ENCODE data around the gene SIPA1.

The SIPA1 gene

DNA sequence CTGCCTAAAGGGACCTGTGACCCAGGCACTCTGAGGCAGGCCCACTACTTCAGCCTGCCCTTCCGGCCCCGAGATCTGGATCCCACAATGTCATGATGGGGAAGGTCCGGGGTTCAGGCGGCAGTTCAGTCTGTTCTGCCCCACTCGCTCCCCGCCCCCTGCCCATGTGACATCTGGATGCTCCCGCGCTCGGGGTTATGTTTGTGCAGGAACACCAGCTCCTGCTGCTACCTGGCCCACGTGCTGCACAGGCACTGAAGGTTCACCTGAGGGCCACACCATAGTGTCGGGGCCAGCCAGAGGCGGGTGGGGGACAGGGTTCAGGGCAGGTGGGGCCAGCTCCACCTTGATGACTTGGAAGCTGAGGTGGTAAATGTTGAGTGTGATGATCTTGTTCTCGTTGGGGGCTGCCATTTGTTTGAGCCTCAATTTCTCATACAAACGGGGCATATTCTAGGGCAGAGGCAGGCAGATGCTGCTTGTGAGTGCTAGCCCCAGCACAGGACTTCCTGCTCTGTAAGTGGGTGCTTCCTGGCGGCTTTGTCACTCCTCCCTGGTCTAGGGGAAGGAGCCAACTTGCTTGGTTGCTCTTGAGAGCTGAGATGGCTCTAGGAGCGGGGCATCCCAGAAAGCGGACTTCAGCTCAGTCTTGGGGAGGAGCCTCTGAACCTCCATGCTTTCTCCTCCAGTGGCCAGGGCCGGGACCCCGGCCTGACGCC is 4.4 kb upstream of the SIPA1 start:
- TF ChIP-seq FOXM1 (IDR thresholded peaks at IDR 0.05; ENCODE audit: borderline replicate concordance) (no peak), FOXA1 (IDR thresholded peaks at IDR 0.05) (no peak), FOXK2 (IDR thresholded peaks at IDR 0.05) (no peak), ELF4 (IDR thresholded peaks at IDR 0.05) (no peak)

DNA sequence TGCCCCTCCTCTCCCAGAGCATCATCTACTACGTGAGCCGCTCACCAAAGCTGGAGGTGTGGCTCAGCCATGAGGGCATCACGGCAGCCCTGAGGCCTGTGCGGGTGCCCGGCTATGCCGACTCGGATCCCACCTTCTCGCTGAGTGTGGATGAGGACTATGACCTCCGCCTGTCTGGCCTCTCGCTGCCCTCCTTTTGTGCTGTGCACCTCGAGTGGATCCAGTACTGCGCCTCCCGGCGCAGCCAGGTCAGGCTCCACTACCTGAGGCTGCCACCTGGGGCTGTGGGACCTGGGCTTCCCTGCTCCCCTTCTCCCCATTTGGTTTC is 3.8 kb upstream of the SIPA1 start:
- ChIA-PET CTCF (no interaction called here), POLR2A (no interaction called here)
- TF ChIP-seq LEF1 (IDR thresholded peaks at IDR 0.05; ENCODE audit: borderline replicate concordance) (no peak), ZNF384 (IDR thresholded peaks at IDR 0.05) (no peak), FOXM1 (IDR thresholded peaks at IDR 0.05; ENCODE audit: borderline replicate concordance) (no peak), L3MBTL2 (conservative IDR thresholded peaks at IDR 0.05) (no peak)

More for the DNA sequence above, 4.4 kb upstream of the SIPA1 start:
- CTCF ChIA-PET = no interaction called here
- no peak for DNase-seq (ENCODE audit: extremely low spot score)
- POLR2A ChIA-PET = interaction anchor here (1.0 to 2.3 kb wide), 3 partner anchors 16 to 20 kb away, joined by 4 to 8 read pairs (median 6); partner anchors contain the start of gene PCNX3

DNA sequence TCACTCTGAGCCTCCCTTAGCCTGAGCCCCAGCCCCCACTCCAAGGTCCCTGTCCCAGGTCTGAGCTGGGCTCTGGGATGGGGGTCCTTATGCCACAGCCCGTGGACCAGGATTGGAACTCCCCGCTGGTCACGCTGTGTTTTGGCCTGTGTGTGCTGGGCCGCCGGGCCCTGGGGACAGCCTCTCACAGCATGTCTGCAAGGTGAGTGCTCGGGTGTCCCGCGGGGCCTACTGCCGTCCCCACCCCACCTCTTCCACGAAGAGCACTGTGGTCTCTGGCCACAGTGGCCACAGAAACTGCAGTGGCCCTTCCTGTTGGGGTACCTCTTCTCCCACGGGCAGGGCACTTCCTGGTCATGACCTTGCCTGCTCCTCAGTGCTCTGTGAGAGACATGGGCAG is 3.5 kb upstream of the SIPA1 start:
- TF ChIP-seq FOXA1 (IDR thresholded peaks at IDR 0.05) = no peak
- no peak for TF ChIP-seq FOXM1 (IDR thresholded peaks at IDR 0.05; ENCODE audit: borderline replicate concordance)
- TF ChIP-seq CTBP1 (IDR thresholded peaks at IDR 0.05; ENCODE audit: borderline replicate concordance) = no peak
- TF ChIP-seq TARDBP (IDR thresholded peaks at IDR 0.05) = no peak
- TF ChIP-seq, protein P1, sequence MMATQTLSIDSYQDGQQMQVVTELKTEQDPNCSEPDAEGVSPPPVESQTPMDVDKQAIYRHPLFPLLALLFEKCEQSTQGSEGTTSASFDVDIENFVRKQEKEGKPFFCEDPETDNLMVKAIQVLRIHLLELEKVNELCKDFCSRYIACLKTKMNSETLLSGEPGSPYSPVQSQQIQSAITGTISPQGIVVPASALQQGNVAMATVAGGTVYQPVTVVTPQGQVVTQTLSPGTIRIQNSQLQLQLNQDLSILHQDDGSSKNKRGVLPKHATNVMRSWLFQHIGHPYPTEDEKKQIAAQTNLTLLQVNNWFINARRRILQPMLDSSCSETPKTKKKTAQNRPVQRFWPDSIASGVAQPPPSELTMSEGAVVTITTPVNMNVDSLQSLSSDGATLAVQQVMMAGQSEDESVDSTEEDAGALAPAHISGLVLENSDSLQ (IDR thresholded peaks at IDR 0.05) = no peak
- TF ChIP-seq BHLHE40 (IDR thresholded peaks at IDR 0.05; ENCODE audit: borderline replicate concordance) = no peak
- no peak for TF ChIP-seq HDGF (IDR thresholded peaks at IDR 0.05; ENCODE audit: borderline replicate concordance)
- TF ChIP-seq ARNT (IDR thresholded peaks at IDR 0.05) = no peak
- TF ChIP-seq ELF4 (IDR thresholded peaks at IDR 0.05) = no peak
- no peak for TF ChIP-seq NFRKB (IDR thresholded peaks at IDR 0.05)
- no peak for TF ChIP-seq SP1 (IDR thresholded peaks at IDR 0.05)
- no peak for TF ChIP-seq L3MBTL2 (conservative IDR thresholded peaks at IDR 0.05)
- TF ChIP-seq SUZ12 (IDR thresholded peaks at IDR 0.05) = no peak
- no peak for TF ChIP-seq ZNF384 (IDR thresholded peaks at IDR 0.05)
- TF ChIP-seq LEF1 (IDR thresholded peaks at IDR 0.05; ENCODE audit: borderline replicate concordance) = no peak
- TF ChIP-seq FOXK2 (IDR thresholded peaks at IDR 0.05) = no peak
- ChIA-PET CTCF (no interaction called here), POLR2A (no interaction called here)
- DNase-seq (ENCODE audit: extremely low spot score) = no peak

More for the DNA sequence above, 3.8 kb upstream of the SIPA1 start:
- DNase-seq (ENCODE audit: extremely low spot score) = no peak

DNA sequence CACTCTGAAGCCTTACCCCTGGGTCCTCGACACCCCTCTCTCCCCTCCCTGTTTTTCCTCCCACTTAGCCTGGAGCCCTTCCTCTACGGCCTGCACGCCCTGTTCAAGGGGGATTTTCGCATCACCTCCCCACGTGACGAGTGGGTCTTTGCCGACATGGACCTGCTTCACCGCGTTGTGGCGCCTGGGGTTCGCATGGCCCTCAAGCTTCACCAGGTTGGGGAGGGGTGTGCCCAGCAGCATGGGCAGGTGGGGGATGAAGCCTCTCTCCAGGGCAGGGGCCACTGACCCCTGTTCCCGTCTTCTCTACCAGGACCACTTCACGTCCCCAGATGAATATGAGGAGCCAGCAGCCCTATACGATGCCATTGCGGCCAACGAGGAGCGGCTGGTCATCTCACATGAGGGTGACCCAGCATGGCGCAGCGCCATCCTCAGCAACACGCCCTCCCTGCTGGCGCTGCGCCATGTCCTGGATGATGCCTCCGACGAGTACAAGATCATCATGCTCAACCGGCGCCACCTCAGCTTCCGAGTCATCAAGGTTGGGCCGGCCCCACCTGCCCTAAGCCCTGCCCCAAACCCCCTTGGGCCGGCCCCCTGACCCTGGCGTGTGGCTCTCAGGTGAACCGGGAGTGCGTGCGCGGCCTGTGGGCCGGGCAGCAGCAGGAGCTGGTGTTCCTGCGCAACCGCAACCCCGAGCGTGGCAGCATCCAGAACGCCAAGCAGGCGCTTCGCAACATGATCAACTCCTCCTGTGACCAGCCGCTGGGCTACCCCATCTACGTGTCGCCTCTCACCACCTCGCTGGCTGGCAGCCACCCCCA is 2.8 kb upstream of the SIPA1 start:
- CTCF ChIA-PET = no interaction called here
- POLR2A ChIA-PET = no interaction called here
- TF ChIP-seq CTBP1 (IDR thresholded peaks at IDR 0.05; ENCODE audit: borderline replicate concordance) = no peak
- no peak for TF ChIP-seq FOXK2 (IDR thresholded peaks at IDR 0.05)
- no peak for TF ChIP-seq SUZ12 (IDR thresholded peaks at IDR 0.05)
- TF ChIP-seq NFRKB (IDR thresholded peaks at IDR 0.05) = no peak
- TF ChIP-seq LEF1 (IDR thresholded peaks at IDR 0.05; ENCODE audit: borderline replicate concordance) = no peak
- no peak for TF ChIP-seq ZNF384 (IDR thresholded peaks at IDR 0.05)
- TF ChIP-seq FOXA1 (IDR thresholded peaks at IDR 0.05) = no peak
- no peak for TF ChIP-seq BHLHE40 (IDR thresholded peaks at IDR 0.05; ENCODE audit: borderline replicate concordance)
- TF ChIP-seq TARDBP (IDR thresholded peaks at IDR 0.05) = no peak
- TF ChIP-seq ELF4 (IDR thresholded peaks at IDR 0.05) = no peak
- no peak for TF ChIP-seq L3MBTL2 (conservative IDR thresholded peaks at IDR 0.05)
- TF ChIP-seq ARNT (IDR thresholded peaks at IDR 0.05) = no peak
- no peak for TF ChIP-seq HDGF (IDR thresholded peaks at IDR 0.05; ENCODE audit: borderline replicate concordance)
- TF ChIP-seq FOXM1 (IDR thresholded peaks at IDR 0.05; ENCODE audit: borderline replicate concordance) = no peak
- TF ChIP-seq, protein P1 (IDR thresholded peaks at IDR 0.05) = no peak
- no peak for TF ChIP-seq SP1 (IDR thresholded peaks at IDR 0.05)
- DNase-seq (ENCODE audit: extremely low spot score) = no peak

DNA sequence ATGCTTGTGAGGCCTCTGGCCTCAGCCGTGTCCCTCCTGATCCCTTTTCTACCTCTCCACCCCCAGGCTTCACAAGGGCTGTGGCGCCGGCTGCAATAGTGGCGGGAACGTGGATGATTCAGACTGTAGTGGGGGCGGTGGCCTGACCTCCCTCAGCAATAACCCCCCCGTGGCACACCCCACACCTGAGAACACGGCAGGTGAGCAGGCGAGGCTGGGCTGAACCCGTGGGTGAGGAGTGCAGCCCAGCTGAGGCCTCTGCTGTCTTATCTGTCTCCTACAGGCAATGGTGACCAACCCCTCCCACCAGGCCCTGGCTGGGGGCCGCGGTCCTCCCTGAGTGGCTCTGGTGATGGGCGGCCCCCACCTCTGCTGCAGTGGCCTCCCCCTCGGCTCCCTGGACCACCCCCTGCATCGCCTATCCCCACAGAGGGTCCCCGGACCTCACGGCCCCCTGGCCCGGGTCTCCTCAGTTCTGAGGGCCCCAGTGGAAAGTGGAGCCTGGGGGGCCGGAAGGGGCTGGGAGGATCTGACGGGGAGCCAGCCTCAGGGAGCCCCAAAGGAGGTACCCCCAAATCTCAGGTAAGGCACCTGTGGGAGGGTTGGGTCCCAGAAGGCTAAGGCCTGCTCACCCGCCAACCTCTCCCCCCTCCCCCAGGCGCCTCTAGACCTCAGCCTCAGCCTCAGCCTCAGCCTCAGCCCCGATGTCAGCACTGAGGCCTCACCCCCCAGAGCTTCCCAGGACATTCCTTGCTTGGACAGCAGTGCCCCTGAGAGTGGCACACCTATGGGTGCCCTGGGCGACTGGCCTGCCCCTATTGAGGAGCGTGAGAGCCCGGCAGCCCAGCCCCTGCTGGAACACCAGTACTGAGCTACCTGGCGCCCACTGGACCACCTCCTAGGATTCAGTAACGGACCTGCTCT is 1.5 kb upstream of the SIPA1 start:
- DNase-seq (ENCODE audit: extremely low spot score) = no peak
- ChIA-PET CTCF (no interaction called here), POLR2A (no interaction called here)
- TF ChIP-seq BHLHE40 (IDR thresholded peaks at IDR 0.05; ENCODE audit: borderline replicate concordance) (no peak), FOXA1 (IDR thresholded peaks at IDR 0.05) (no peak), CTBP1 (IDR thresholded peaks at IDR 0.05; ENCODE audit: borderline replicate concordance) (no peak), TARDBP (IDR thresholded peaks at IDR 0.05) (no peak), ZNF384 (IDR thresholded peaks at IDR 0.05) (no peak), FOXK2 (IDR thresholded peaks at IDR 0.05) (no peak), ARNT (IDR thresholded peaks at IDR 0.05) (no peak), HDGF (IDR thresholded peaks at IDR 0.05; ENCODE audit: borderline replicate concordance) (no peak), LEF1 (IDR thresholded peaks at IDR 0.05; ENCODE audit: borderline replicate concordance) (no peak), SP1 (IDR thresholded peaks at IDR 0.05) (no peak), ELF4 (IDR thresholded peaks at IDR 0.05) (no peak), FOXM1 (IDR thresholded peaks at IDR 0.05; ENCODE audit: borderline replicate concordance) (no peak), L3MBTL2 (conservative IDR thresholded peaks at IDR 0.05) (no peak), NFRKB (IDR thresholded peaks at IDR 0.05) (no peak)
- TF ChIP-seq, protein P1 (IDR thresholded peaks at IDR 0.05) = no peak

Data from HEK293T (cell line).